CD4-positive, alpha-beta T cell treated with Interleukin-6 at 100 ng/mL for 8 hours (primary cell): Measurements from ENCODE around the gene MRGPRE.

Experiments used
- DNase-seq: peaks from one replicate; pipeline ENCODE4 v3.0.0-alpha.2; 2020; ENCODE audit warnings: mixed read lengths, low spot score

The MRGPRE gene

DNA sequence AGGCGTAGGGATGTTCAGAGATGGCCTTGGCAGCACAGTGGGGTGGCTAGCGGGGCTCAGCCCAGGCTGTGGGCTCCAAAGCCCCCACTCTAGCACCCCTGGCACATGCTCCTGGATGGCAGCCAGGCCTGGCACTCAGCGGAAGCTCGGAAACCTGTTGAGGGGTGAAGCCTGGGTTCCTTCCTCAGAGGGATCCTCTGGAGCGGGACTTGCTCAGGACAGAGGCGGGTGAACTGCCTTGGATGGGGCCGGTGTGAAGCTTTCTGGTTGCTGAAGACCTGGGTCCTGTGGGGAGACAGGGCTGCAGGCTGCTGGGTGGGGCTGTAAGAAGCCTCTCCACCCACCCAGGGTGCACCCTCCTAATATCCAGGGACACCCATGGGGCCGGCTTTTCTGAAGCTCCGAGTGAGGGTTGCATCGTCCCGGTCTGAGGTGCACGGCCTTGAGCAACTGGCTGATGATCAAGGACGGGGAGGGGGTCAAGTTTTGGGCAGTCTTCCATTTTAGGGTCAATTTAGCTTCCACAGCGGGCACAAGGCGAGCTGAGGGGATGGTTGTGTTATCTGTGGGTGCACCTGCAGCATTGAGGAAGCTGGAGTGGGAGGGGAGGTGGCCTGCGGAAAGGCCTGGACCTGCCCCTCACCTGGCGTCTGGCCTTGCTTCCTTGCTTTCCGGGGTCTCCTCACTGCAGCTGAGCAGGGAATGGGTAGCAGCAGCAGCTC is 5.2 kb downstream of the MRGPRE start:
- DNase-seq: no peak

- DNase-seq: no peak
These were observed 6.1 kb downstream of the MRGPRE start for GRCh38 chr11:3225826-3226750.

GRCh38 chr11:3225159-3225758 is 7.0 kb downstream of the MRGPRE start:
- no peak for DNase-seq

DNA sequence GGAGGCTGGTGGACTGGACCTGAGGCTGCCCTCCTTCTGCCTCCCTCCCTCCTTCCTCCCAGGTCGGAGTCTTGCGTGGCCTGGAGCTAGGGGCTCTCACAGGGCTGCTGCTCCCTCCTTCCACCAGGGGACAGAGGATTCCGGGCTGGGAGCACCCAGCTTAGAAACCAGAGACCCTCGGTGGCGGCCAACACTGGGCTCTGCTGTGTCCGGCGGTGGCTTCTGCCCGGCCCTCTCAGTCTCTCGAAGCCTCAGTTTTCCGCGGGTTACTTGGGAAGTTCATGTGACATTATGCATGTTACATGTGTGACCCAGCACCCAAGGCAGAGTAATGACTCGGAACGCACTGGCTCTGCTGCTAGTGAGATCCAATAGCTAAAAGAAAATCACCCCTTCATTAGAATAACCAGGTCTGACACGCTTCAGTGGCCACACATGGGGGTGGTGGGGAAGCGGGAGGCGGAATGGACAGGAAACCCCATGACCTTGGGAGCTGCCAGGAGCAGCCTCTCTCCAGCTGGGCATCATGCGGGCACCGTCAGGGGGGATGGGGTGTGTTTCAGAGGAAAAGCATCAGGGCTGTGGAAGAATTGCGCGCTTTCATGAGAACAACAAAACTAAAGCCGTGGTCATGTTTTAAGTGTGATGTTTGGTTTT is 7.7 kb downstream of the MRGPRE start:
- no peak for DNase-seq

GRCh38 chr11:3223932-3224381 is 8.3 kb downstream of the MRGPRE start:
- no peak for DNase-seq

DNA sequence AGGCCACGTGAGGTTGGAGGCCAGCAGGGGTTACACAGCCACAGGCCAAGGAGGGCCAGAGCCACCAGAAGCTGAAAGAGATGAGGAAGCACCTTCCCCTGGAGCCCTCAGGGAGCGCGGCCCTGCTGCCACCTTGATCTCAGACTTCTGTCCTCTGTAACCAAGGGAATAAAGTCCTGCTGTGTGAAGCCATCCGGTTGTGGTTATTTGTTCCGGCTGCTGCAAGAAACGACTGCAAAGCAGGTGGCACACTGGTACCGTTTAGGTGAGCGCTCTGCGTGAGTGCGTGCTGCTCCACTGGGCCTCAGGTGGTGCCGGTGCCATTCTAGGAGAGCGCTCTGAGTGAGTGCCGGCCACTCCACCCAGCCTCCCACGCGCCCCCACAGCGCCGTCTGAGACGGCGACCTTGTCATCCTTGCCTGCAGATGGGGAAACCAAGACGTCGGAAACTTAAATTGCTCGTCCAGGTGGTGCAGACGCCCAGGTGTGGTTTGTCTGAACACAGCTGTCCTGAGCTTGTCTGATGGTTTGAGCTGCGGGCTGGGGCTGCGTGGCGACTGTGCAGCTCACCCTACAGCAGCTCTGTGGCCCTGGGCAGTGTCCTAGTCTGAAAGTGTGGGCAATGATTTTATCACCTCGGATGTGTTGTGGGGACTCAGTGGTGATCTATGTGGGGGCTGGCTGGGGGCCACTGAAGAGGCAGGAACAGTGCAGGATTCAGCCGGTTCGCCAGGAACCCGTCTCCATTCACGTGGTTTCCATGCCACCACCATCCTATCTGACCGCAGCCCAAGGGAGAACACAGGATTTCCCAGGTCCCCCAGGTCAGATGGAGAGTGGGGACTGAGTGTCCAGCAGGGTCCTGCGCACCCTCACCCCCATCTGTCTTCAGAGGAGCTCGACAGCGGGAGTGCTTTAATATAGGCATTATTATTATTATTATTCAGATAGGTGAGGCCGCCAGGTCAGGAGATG is 9.0 kb downstream of the MRGPRE start:
- DNase-seq: no peak

GRCh38 chr11:3222003-3222855 is 10.0 kb downstream of the MRGPRE start:
- no peak for DNase-seq

GRCh38 chr11:3221408-3222002 is 10.7 kb downstream of the MRGPRE start:
- DNase-seq: no peak

GRCh38 chr11:3220521-3221407 is 11.5 kb downstream of the MRGPRE start:
- no peak for DNase-seq

GRCh38 chr11:3220101-3220500 is 12.1 kb downstream of the MRGPRE start:
- DNase-seq: no peak

GRCh38 chr11:3219281-3219892 is 12.8 kb downstream of the MRGPRE start:
- no peak for DNase-seq

DNA sequence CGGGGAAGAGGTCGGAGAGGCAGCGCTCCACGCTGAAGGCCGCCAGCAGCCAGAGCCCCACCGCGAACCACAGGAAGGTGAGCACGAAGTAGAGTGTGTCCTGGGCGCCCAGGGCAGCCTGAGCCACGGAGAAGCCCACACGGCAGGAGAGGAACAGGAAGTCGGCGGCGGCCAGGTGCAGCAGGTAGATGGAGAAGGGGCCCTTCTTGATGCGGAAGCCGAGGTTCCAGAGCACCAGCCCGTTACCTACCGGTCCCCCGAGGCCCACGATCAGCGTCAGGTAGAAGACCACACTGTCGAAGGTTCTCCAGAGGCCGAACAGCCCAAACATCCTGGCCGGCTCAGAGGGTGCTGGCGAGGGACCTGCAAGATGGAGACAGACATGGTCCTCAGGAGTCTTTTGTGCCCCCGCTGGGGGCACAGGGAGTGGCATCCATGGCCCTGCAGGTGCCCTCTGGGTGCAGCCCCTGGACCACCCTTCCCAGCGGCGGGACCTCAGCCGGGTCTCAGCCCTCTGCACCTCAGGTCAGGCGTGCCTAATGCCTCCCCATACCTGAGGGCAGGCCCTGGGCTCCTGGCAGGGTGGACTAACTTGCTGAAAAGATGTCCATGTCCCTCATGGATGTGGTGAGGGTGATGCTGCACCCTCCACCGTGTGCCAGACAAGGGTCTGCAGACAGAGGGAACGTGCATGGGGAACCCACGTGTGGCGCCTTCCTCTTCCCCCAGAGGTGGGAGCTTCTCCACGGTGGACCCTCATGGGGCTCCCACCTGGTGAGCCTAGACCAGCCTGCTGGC is 13.5 kb downstream of the MRGPRE start, which contains the start of gene MRGPRG:
Gene MRGPRG, minus strand, starts transcription at position 331 of the 798 bp plus-strand sequence. Its CDS starts 0 bp downstream, at position 331.
- DNase-seq: no peak

GRCh38 chr11:3217818-3218482 is 14.3 kb downstream of the MRGPRE start:
- no peak for DNase-seq

DNA sequence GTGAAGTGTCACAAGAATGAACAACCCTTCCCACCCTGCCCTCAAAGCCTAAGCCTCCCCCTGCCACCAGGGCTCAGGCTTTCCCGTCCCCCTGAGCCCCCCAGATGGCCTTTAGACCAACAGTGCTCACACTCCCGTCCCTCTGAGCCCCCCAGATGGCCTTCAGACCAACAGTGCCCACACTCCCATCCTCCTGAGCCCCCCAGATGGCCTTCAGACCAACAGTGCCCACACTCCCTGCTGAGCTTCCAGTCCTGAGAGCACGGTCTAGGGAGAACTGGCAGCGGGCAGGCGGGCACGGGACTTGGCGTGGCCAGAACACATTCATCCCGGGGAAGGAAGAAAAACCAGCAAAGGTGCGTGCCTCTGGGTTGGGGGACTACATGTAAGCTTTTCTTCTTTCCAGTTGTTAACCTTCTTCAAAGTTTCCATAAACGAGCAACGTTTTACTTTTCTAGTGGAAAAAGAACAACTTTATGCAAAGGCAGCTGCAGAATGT is 16.1 kb downstream of the MRGPRE start:
- DNase-seq: no peak

- no peak for DNase-seq
These were observed 16.7 kb downstream of the MRGPRE start for GRCh38 chr11:3215346-3216026.

DNA sequence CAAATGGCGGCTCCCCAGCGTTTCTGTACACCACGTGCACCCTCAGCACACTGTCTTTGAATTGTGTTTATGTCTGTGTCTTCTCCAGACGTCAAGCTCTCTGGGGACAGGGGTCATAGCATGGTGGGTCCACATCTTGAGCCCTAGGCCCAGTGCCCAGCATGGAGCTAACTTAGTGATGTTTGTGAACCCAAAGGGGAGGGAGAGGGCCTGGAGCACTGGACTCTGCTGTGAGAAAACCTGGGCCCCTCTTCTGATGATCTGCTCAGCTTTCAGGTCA is 17.9 kb downstream of the MRGPRE start:
- DNase-seq: no peak
